A549 (cell line): ENCODE measurements around the gene FAR2. TPM values are rescaled to one million over a fixed set of nuclear protein-coding genes. Genes with fewer than 3 reads are reported as not detected.

Experiments
- ATAC-seq, 2 experiments: fragments of 200-7000 bp in 1 of 2; fragments of >200 bp in 1 of 2; cut with Nextera tagmentation in 1 of 2; cut with Tn5 transposase in 1 of 2; 3 replicates each; pipeline versions ENCODE4 v1.8.0 to v1.9.1; 2018 to 2020; ENCODE audit warnings: mild to moderate bottlenecking in 1 of 2, moderate library complexity in 1 of 2
- CTCF ChIA-PET: fragments of 300-600 bp; sonication (Branson Sonifier 250); formaldehyde crosslinking; extraction: SDS; loops from one replicate; lab custom pipeline; 2021; ENCODE audit warnings: antibody characterized with exemption, inconsistent platforms; lab: Yijun Ruan, JAX
- POLR2A ChIA-PET: fragments of 350-600 bp; formaldehyde crosslinking; extraction: SDS; loops from one replicate; lab custom pipeline; 2021; ENCODE audit warnings: antibody characterized with exemption, inconsistent platforms; lab: Yijun Ruan, JAX
- DNase-seq, 2 experiments: peaks; one replicate each; pipeline versions ENCODE4 v3.0.0 to v3.0.0-alpha.2; 2011 to 2016; ENCODE audit warnings: low read depth in 1 of 2, low spot score in 1 of 2
- FAIRE-seq: peaks from 2 replicates; lab custom pipeline; 2011; peaks lifted over from hg19 to GRCh38; lab: Jason Lieb, UNC
- H3K27ac ChIP-seq, 2 experiments: fragments of >200 bp; sonication (Bioruptor Twin); formaldehyde crosslinking; 3 replicates each; pipeline ENCODE4 v1.5.1; 2016 to 2017
- H3K4me1 ChIP-seq: fragments of >200 bp; sonication (Bioruptor Twin); formaldehyde crosslinking; 3 replicates; pipeline ENCODE4 v1.6.1; 2016
- H3K4me2 ChIP-seq: fragments of >200 bp; sonication (Bioruptor Twin); formaldehyde crosslinking; 3 replicates; pipeline ENCODE4 v1.6.1; 2016
- H3K4me3 ChIP-seq: fragments of >200 bp; sonication (Bioruptor Twin); formaldehyde crosslinking; 3 replicates; pipeline ENCODE4 v1.5.1; 2016
- H3K9me3 ChIP-seq: fragments of >200 bp; sonication (Bioruptor Twin); formaldehyde crosslinking; 3 replicates; pipeline ENCODE4 v1.6.1; 2016
- ATOH8 ChIP-seq: fragments of 250-450 bp; sonication (Bioruptor Pico); IDR thresholded peaks from 2 replicates; pipeline ENCODE4 v1.5.0; 2020; ENCODE audit warnings: low read depth, mild to moderate bottlenecking, moderate library complexity
- BCL3 ChIP-seq: fragments of >200 bp; sonication (Bioruptor Twin); formaldehyde crosslinking; IDR thresholded peaks from 3 replicates; pipeline ENCODE4 v1.6.1; 2016
- CTCF ChIP-seq: fragments of >200 bp; sonication (Bioruptor Twin); formaldehyde crosslinking; IDR thresholded peaks from 3 replicates; pipeline ENCODE4 v1.5.1; 2016
- E2F6 ChIP-seq: IDR thresholded peaks from 2 replicates; pipeline ENCODE4 v1.6.1; 2012; ENCODE audit warnings: low read depth, borderline replicate concordance
- FOSB ChIP-seq: fragments of 250-450 bp; sonication (Bioruptor Pico); IDR thresholded peaks from 2 replicates; pipeline ENCODE4 v1.5.0; 2020; ENCODE audit warnings: mild to moderate bottlenecking, moderate library complexity
- HES2 ChIP-seq: fragments of >200 bp; sonication (Bioruptor Twin); formaldehyde crosslinking; IDR thresholded peaks from 2 replicates; pipeline ENCODE4 v1.6.1; 2016
- HOXA7 ChIP-seq: fragments of 250-450 bp; sonication (Bioruptor Pico); IDR thresholded peaks from 2 replicates; pipeline ENCODE4 v1.5.0; 2020; ENCODE audit warnings: mild to moderate bottlenecking, moderate library complexity
- KDM1A ChIP-seq: fragments of 200-600 bp; sonication (generic); IDR thresholded peaks from 2 replicates; pipeline ENCODE4 v1.6.1; 2016; ENCODE audit warnings: low read depth, mild to moderate bottlenecking
- MAZ ChIP-seq: fragments of 150-350 bp; IDR thresholded peaks from 2 replicates; pipeline ENCODE4 v1.6.1; 2014; ENCODE audit warnings: antibody characterized with exemption, low read depth, low read length, borderline replicate concordance
- MYC ChIP-seq: IDR thresholded peaks from 2 replicates; pipeline ENCODE4 v1.6.1; 2012; ENCODE audit warnings: mild to moderate bottlenecking, inconsistent platforms, low read length, improper control_type of control experiment, borderline replicate concordance
- NR3C1 ChIP-seq: fragments of >200 bp; sonication (Bioruptor Twin); formaldehyde crosslinking; IDR thresholded peaks from 3 replicates; pipeline ENCODE4 v1.6.1; 2017
- PHF8 ChIP-seq: fragments of 200-600 bp; sonication (generic); IDR thresholded peaks from 2 replicates; pipeline ENCODE4 v1.6.1; 2016; ENCODE audit warnings: low read depth, mild to moderate bottlenecking, antibody characterized with exemption, moderate library complexity, borderline replicate concordance
- POLR2A ChIP-seq: IDR thresholded peaks from 2 replicates; pipeline ENCODE4 v1.6.1; 2012; ENCODE audit warnings: mild to moderate bottlenecking, low read length
- TP53 ChIP-seq: fragments of 250-450 bp; sonication (Bioruptor Pico); IDR thresholded peaks from 2 replicates; pipeline ENCODE4 v1.5.0; 2021; ENCODE audit warnings: mild to moderate bottlenecking, moderate library complexity
- ZFP36 ChIP-seq: fragments of 450-650 bp; IDR thresholded peaks from 2 replicates; pipeline ENCODE4 v1.6.1; 2014; ENCODE audit warnings: borderline replicate concordance; ENCODE audit not compliant: partially characterized antibody
- WGBS: methylation state at CpG from one replicate; pipeline ENCODE4 v1.1.6; 2017; ENCODE audit errors: missing lambda C conversion rate; 5-methylcytosine and 5-hydroxymethylcytosine counted together
- polyA plus RNA-seq, 4 experiments: library from polyadenylated mRNA; depleted of rRNA in 3 of 4; stranded (reverse); fragments of >200 nt; fragmentation: RNase III in 1 of 4; extraction: RNeasy Plus Mini Kit Qiagen cat#74134 plus additional on column Dnase treatment in 1 of 4; gene quantifications; 2 replicates in 3 of 4; 3 replicates in 1 of 4; pipeline ENCODE4 v1.2.3, GENCODE V29; 2011 to 2017

The FAR2 gene
- polyA plus RNA-seq, 2 of the 4 experiments (the other 2 are of a cell fraction), result 0.06 TPM; not detected in 1

GRCh38 chr12:29208936-29209701, 60.0 kb downstream of the FAR2 start:
- no peak for ATAC-seq
- no peaks in the 10 kb centered on the region for H3K9me3 ChIP-seq
- 22% methylated on average over 3 of the region's 3 CpGs for WGBS
- no peak for DNase-seq
- H3K4me2 ChIP-seq, result no peak overlapping the region
- ChIA-PET POLR2A (no interaction called here), CTCF (interaction anchor here (0.6 kb wide), 1 partner anchor 1473 kb away, joined by 3 read pairs; no protein-coding TSS in a partner anchor)
- H3K27ac ChIP-seq, result no peak overlapping the region
- no peak for TF ChIP-seq FOSB (CRISPR knock-in tag)
- TF ChIP-seq, all 56 proteins: peak for 0
- no peak overlapping the region for H3K4me3 ChIP-seq
- FAIRE-seq, result no peak
- H3K4me1 ChIP-seq, result no peaks in the 10 kb centered on the region

- POLR2A ChIA-PET, result no interaction called here
Observed at GRCh38 chr12:29211696-29212095, 62.6 kb downstream of the FAR2 start.

More at GRCh38 chr12:29211696-29212095, 62.6 kb downstream of the FAR2 start:
- H3K4me3 ChIP-seq, result no peak overlapping the region
- H3K9me3 ChIP-seq, result no peaks in the 10 kb centered on the region
- H3K27ac ChIP-seq, result no peak overlapping the region
- CTCF ChIA-PET, result no interaction called here
- no peaks in the 10 kb centered on the region for H3K4me1 ChIP-seq
- H3K4me2 ChIP-seq, result no peak overlapping the region
- no peak for ATAC-seq
- FAIRE-seq, result no peak
- 6% methylated on average over 2 of the region's 2 CpGs for WGBS
- DNase-seq, result no peak
- no peak for TF ChIP-seq KDM1A
- no peak for TF ChIP-seq NR3C1
- TF ChIP-seq ZFP36, result no peak
- no peak for TF ChIP-seq HOXA7 (CRISPR knock-in tag)
- TF ChIP-seq MAZ, result no peak
- no peak for TF ChIP-seq ATOH8 (CRISPR knock-in tag)
- no peak for TF ChIP-seq CTCF
- TF ChIP-seq E2F6, result no peak
- no peak for TF ChIP-seq MYC
- no peak for TF ChIP-seq HES2
- no peak for TF ChIP-seq BCL3
- TF ChIP-seq TP53, result no peak
- TF ChIP-seq POLR2A, result no peak
- TF ChIP-seq PHF8, result no peak
